Muscle layer of duodenum (tissue), 2 donors: ENCODE measurements around the gene MACROD1.

Experiments
- H3K27ac ChIP-seq: one replicate; pipeline ENCODE4 v1.7.0; 2013; ENCODE audit warnings: mild to moderate bottlenecking, low read length
- H3K27me3 ChIP-seq: one replicate; pipeline ENCODE4 v1.7.0; 2013; ENCODE audit warnings: low read depth, mild to moderate bottlenecking, control low read depth, low read length
- H3K36me3 ChIP-seq, 2 donors: one replicate each; pipeline ENCODE4 v1.7.0; 2013; ENCODE audit warnings: low read length in 2 of 2, control low read depth in 1 of 2, mild to moderate bottlenecking in 1 of 2; ENCODE audit not compliant: insufficient read depth in 2 of 2, control insufficient read depth in 1 of 2
- H3K4me1 ChIP-seq, 2 donors: one replicate each; pipeline ENCODE4 v1.7.0; 2013; ENCODE audit warnings: low read length in 2 of 2, mild to moderate bottlenecking in 2 of 2, control low read depth in 1 of 2, moderate library complexity in 1 of 2; ENCODE audit not compliant: insufficient read depth in 2 of 2, control insufficient read depth in 1 of 2
- H3K4me3 ChIP-seq, 2 donors: one replicate each; pipeline ENCODE4 v1.7.0; 2013; ENCODE audit warnings: low read length in 2 of 2, low read depth in 1 of 2, mild to moderate bottlenecking in 1 of 2
- H3K9me3 ChIP-seq, 2 donors: one replicate each; pipeline ENCODE4 v1.7.0; 2013; ENCODE audit warnings: low read length in 2 of 2, control low read depth in 1 of 2, mild to moderate bottlenecking in 1 of 2; ENCODE audit not compliant: control insufficient read depth in 1 of 2
- donor health status: healthy.

MACROD1 gene

DNA sequence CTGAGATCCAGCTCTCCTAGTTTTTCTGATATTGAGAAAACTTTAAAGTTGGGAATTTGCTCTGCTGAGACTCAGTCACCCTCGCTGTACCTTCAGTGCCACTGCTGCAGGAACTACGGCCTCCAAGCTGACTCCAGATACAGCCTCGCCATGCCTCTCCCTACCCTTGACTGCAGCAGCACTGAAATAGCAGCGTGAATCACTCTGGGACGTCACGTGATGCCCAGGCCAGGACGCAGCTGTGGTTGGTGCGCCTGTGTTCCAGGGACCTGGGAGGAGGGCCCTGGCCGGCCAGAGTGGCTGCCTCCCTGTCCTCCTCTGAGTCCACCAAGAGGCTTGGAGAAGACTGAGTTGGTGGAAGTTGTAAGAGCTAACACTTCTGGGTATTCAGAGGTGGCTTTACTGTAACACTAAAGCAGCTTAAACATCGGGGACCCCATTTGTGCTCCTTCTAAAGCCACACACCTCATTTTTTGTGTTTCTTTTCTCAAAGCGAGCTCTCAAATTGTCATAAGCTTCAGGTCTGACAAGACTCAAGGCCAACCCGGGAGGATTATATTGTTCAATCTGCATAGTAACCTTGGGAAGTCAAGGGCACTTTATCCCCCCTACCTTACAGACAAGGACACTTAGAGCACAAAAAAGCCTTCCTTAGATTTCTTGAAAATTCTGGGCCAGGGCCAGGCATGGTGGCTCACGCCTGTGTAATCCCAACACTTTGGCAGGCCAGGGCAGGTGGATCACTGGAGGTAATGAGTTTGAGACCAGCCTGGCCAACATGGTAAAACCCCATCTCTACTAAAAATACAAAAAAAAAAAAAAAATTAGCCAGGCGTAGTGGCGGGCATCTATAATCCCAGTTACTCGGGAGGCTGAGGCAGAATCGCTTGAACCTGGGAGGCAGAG lies 15.8 kb upstream of the MACROD1 start:
- Histone ChIP-seq H3K9me3 (no peaks in the 10 kb centered on the region), H3K4me1 (peaks cover 22 to 40% of the 10 kb centered on the region in 2 donors), H3K36me3 (no peaks in the 10 kb centered on the region), H3K4me3 (peak overlapping the region; percentile 28 to 42), H3K27me3 (no peaks in the 10 kb centered on the region), H3K27ac (peak overlapping the region; percentile 86)

DNA sequence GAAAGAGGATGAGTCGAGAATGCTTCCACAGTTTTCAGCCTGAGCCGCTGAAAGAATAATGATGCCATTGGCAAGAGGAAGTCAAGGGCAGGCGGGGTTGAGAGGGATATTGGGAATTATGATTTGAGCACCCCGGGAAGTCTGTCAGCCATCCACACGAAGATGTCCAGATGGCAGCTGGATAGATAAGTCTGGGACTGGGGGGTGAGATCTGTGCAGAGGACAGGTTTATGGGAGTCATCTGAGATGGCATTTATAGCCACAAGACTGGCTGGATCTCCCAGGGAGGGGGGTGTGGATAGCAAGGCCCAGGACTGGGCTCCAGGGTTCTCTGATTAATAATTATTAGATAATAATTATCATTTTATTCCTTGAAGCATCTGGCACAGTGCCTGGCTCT lies 15.0 kb upstream of the MACROD1 start:
- Histone ChIP-seq H3K9me3 (no peaks in the 10 kb centered on the region), H3K27ac (peak overlapping the region; percentile 86), H3K4me1 (peaks cover 22 to 40% of the 10 kb centered on the region in 2 donors), H3K27me3 (no peaks in the 10 kb centered on the region), H3K4me3 (peak overlapping the region in 1 of 2 donors; percentile 28), H3K36me3 (no peaks in the 10 kb centered on the region)

DNA sequence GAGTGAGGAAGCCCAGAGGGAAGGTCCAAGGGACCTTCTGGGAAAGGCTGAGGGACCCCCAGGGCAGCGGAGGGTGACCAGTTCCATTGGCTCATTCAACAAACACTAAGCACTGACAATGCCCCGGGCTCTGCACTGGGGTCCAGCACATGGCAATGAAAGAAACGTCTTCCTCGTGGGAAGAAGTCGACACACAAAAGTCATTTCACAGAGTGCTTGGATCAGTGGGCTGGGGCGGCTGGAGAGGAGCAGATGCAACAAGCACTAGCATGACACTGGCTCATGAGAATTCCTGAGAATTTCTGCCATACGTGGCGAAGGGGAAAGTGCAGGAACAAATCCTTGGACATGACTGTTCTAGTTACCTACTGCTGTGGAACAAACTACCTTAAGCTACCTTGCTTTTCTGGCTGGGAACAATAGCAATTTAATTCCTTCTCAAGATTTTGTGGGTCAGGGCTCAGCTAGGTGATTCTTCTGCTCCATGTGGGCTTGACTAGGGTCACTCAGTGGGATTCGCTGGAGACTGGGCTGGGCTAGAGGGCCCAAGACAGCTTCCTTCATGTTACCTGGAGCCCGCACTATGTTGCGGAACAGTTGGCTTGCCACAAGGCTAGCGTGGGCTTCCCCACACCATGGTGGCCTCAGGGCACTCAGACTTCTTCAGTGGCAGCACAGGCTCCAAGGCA lies 13.2 kb upstream of the MACROD1 start:
- Histone ChIP-seq H3K27me3 (no peaks in the 10 kb centered on the region), H3K27ac (no peak overlapping the region), H3K36me3 (no peaks in the 10 kb centered on the region), H3K9me3 (no peaks in the 10 kb centered on the region), H3K4me3 (no peak overlapping the region), H3K4me1 (peaks cover 18 to 30% of the 10 kb centered on the region in 2 donors)

DNA sequence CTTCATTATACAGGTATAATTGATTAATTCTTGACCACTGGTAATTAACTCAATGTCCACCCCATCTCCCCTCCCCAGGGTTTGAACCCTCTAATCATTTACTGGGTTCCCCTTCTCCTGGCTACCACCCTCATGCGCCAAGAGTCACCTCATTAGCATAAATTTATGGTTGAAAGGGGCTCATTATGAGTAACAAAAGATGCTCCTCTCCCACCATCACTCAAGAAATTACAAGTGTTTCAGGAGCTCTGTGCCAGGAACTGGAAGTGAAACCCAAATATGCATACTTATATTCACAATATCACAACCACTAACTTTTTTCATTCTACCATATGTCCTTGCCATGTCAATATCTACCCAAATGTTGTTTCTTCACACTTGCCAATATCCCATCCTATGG lies 12.3 kb upstream of the MACROD1 start:
- Histone ChIP-seq H3K4me1 (peaks cover 14 to 21% of the 10 kb centered on the region in 2 donors), H3K27me3 (no peaks in the 10 kb centered on the region), H3K36me3 (no peaks in the 10 kb centered on the region), H3K9me3 (no peaks in the 10 kb centered on the region), H3K4me3 (no peak overlapping the region), H3K27ac (no peak overlapping the region)

DNA sequence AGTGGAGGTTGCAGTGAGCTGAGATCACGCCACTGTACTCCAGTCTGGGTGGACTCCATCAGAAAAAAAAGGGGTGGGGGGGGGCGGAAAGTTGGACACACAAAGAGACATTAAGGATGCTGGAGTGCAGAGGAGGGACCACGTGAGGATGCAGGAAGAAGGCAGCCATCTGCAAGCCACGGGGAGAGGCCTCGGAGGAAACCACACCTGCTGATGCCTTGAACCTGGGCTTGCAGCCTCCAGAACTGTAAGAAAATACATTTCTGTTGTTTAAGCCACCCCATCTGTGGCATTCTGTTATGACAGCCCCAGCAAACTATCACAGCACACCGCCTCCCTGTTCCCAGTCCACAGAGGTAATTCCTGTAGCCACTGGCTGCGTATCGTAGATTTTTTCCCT lies 10.8 kb upstream of the MACROD1 start:
- Histone ChIP-seq H3K4me1 (peaks cover 11 to 14% of the 10 kb centered on the region in 2 donors), H3K27me3 (no peaks in the 10 kb centered on the region), H3K9me3 (no peaks in the 10 kb centered on the region), H3K4me3 (no peak overlapping the region), H3K36me3 (no peaks in the 10 kb centered on the region), H3K27ac (no peak overlapping the region)

DNA sequence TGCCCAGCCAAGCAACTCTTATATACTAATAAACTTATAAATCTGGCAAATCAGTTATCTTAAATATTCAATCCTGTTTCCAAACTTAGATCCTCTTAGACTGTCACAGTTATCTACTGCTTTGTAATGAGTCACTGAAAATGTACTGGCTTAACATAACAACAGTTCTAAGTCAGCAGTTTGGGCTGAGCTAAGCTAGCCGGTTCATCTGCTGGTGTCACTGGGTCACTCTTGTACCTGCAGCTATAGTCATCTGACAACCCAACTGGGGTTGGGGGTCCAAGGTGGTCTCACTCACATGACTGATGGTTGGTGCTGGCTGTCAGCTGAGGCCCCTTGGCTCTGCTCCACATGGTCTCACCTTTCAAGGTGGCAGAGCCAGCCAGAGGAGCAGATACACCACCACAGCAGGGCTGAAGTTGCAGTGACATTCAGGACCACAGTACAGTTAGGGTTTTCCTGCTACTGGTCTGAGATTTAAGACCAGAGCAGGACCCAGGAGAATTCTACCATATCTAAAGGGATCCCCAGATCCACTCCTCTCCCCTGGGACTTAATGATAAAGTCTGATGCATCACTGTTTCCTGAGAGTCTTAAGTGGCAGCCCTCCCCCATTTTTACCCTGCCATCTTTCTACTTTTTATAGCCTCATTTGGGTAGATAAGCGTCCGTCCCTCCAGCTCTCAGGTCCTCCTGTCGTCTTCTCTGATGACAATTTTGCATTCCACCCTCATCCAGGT lies 7.9 kb upstream of the MACROD1 start:
- no peaks in the 10 kb centered on the region for H3K36me3 ChIP-seq
- no peak overlapping the region for H3K27ac ChIP-seq
- no peaks in the 10 kb centered on the region for H3K9me3 ChIP-seq
- no peaks in the 10 kb centered on the region for H3K27me3 ChIP-seq
- no peaks in the 10 kb centered on the region for H3K4me1 ChIP-seq
- H3K4me3 ChIP-seq, result no peak overlapping the region

DNA sequence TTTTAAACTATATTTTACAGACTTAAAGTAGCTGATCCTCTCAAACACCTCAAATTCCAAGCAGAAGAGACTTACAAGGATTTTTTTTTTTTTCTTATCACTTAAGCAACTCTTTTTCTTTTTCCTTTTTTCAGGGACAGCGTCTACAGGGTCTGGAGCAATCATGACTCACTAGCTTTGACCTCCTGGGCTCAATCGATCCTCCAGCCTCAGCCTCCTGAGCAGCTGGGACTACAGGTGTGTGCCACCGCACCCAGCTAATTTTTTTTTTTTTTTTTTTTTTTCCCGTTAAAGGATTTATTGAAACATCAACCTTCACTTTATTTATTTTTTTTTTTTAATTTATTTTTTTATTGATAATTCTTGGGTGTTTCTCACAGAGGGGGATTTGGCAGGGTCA lies 4.5 kb upstream of the MACROD1 start:
- Histone ChIP-seq H3K27ac (no peak overlapping the region), H3K27me3 (no peaks in the 10 kb centered on the region)

DNA sequence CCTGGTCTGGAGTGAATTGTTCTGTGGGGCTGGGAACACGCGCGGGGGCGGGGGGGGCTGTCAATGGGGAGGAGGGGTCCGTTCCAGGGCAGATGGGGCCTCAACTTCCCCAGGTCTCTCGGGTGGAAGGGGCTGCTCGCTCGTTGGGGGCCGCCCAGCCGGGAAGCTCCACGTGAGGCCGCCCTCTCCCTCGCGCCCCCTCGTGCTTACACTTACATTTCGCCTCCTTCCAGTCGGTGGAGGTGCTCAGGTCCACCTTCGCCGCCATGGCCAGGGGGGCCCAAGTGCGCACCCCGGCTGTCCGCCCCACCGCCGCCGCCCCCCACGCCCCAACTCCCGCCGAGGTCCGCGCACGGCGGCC lies 452 bp downstream of the MACROD1 start:
- H3K4me1 ChIP-seq, result peaks cover 0 to 16% of the 10 kb centered on the region in 2 donors
- peak overlapping the region; percentile 53 to 84 for H3K4me3 ChIP-seq
- H3K27me3 ChIP-seq, result no peaks in the 10 kb centered on the region
- H3K9me3 ChIP-seq, result no peaks in the 10 kb centered on the region
- H3K36me3 ChIP-seq, result no peaks in the 10 kb centered on the region
- H3K27ac ChIP-seq, result no peak overlapping the region

More for the DNA sequence above, 4.5 kb upstream of the MACROD1 start:
- peaks cover 0 to 2% of the 10 kb centered on the region in 2 donors for H3K4me1 ChIP-seq
- H3K9me3 ChIP-seq, result no peaks in the 10 kb centered on the region
- no peaks in the 10 kb centered on the region for H3K36me3 ChIP-seq
- no peak overlapping the region for H3K4me3 ChIP-seq

DNA sequence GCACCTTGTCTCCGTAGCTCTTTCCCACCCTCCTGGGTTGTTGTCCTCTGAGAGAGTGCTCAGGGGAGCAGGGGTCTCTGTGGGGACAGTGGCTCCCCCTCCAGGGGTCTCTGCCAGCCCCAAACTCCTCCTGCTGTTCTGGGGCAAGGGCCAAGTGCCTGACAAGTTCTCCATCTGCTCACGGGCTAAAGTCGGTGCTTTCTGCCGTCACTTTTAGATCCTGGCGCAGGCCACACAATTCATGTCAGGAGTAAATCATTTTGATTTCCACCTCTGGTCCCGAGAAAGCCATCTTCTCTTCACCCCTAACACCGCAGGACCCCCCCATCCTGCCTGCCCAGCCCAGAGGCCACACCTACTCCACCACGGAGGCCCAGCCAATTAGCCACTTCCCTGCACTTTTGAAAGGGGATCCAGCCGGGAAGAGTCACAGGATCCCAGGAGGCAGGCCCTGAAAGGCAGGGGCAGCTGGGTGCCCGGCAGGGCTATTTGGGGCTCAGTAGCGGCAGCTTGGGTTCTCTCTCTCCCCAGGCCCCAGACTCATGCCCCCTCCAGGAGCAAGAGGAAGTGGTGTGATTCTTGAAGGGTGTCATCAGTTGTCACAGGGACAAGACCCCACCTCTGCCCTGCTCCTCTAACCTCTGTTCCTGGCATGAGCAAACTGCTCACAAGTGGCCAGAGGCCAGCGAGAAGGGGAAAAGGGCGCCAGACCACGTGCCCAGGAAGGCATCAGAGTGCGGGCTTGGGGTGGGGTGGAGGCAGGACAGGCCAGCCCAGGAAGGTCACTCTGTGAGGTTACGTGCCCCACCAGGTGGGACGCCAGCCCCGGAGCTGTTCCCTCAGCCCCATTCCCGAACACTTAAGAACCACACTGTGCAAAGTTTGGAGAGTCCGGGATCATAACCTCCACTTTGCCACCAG lies 1.3 kb downstream of the MACROD1 start:
- no peaks in the 10 kb centered on the region for H3K9me3 ChIP-seq
- no peaks in the 10 kb centered on the region for H3K36me3 ChIP-seq
- H3K27me3 ChIP-seq, result no peaks in the 10 kb centered on the region
- peak overlapping the region; percentile 50 to 84 for H3K4me3 ChIP-seq
- H3K4me1 ChIP-seq, result peaks cover 0 to 16% of the 10 kb centered on the region in 2 donors
- H3K27ac ChIP-seq, result no peak overlapping the region

DNA sequence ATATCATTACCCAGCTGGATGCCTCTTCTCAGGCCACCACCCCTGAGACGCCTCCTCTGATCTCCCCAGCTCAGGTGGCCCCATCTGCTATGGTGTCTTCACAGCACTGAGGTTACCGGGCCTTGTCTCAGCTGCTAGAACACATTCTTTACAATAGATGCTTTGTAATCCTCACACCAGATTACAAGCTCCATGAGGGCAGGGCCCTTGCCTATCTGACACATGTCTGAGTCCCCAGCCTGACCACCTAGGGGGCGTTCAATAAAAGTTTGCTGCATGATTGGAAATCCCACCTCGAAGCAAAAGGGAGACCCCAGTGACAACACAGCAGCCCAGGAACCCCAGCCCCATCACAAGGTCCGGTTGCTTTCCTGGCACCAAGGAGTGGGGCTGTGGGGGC lies 2.0 kb downstream of the MACROD1 start:
- H3K9me3 ChIP-seq, result no peaks in the 10 kb centered on the region
- H3K36me3 ChIP-seq, result no peaks in the 10 kb centered on the region
- H3K4me1 ChIP-seq, result peaks cover 0 to 16% of the 10 kb centered on the region in 2 donors
- H3K27ac ChIP-seq, result no peak overlapping the region
- no peak overlapping the region for H3K4me3 ChIP-seq
- H3K27me3 ChIP-seq, result no peaks in the 10 kb centered on the region
